GM19372 (cell line): ENCODE results near the gene ZMYM2.

ENCODE experiments used
- ATAC-seq: cut with Tn5 transposase; IDR thresholded peaks from one replicate; pipeline ENCODE4 v1.9.1; 2021; ENCODE audit warnings: mild to moderate bottlenecking, low read depth, moderate library complexity; ENCODE audit not compliant: unreplicated experiment

Gene ZMYM2

DNA sequence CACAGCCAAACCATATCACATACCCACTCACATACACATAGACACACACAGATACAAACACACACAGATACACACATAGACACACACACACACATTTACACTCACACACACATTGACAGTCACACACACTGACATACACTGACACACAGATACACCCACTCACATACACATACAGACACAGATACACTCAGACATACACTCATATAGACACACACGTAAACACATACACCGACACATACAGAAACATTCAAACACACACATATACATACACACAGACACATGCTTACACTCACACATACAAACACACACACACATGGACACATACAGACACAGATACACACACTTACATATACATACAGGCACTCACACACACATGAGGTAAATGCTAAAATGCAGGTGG is 172.1 kb downstream of the ZMYM2 start:
- ATAC-seq: no peak

- ATAC-seq: no peak
Observed at GRCh38 chr13:20131057-20131832, 172.7 kb downstream of the ZMYM2 start.

DNA sequence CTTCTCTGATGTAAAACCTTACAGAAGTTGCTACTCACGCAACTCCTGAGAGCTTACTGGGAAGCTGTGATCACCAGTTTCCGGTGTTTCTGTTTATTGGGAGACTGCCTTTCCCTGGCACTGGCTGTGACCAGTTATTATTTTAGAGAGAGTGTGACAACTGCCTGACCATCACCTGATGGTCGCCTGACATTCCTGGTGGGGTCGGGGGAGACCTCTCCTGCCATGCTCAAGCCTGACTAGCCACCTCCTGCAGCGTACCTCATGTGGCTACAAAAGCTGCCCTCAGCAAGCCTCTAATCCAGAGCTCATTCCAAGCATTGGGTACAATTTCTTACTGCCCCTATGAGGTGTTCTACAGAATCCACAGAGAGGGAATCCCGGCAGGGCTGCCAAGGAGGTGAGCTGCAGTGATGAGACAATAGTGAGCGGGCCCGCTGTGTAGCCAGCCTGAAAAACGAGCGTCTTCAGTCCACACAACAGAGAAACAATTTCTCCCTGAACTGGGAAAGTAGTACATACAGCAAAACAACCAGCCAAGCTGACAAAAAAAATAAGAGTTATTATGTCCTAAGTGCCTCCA is 173.6 kb downstream of the ZMYM2 start:
- ATAC-seq: no peak

DNA sequence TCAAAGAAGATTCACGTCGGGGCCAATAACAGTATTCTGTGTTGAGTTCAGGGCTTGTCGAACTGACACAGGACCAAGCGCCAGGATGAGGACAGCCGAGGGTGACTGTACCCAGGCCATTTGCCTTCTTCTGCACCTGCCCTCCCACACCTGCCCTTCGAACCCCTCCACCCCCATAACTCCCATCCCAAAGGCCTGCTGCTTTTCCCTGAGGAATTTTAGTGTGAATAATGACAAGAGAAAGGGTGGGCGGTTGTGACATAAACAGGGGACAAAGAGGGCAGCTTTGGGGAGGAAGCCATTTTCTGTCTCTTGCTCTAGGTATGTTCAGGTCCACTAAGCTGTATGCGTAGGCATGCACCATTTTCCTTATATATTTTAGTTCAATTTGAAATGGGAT is 176.2 kb downstream of the ZMYM2 start:
- ATAC-seq: no peak

- no peak for ATAC-seq
Observed at GRCh38 chr13:20136781-20137703, 178.5 kb downstream of the ZMYM2 start.

GRCh38 chr13:20137875-20138274 is 179.3 kb downstream of the ZMYM2 start:
- no peak for ATAC-seq

- no peak for ATAC-seq
Observed at GRCh38 chr13:20140487-20140886, 182.0 kb downstream of the ZMYM2 start.
